Mesenteric fat pad (tissue), 1 donor: ENCODE measurements around the gene MYMX. TPM values are rescaled to one million over a fixed set of nuclear protein-coding genes. Genes with fewer than 3 reads are reported as not detected.
A peak's percentile ranks its signal among the peaks of the same experiment; 100 is the strongest.
"Not testable (repeated sequence)": the region's sequence is repeated elsewhere in the genome, so short reads cannot be mapped to it uniquely, and the experiment has no call there.

Source experiments
- DNase-seq: peaks from one replicate; pipeline ENCODE4 v3.0.0-alpha.2; 2020; ENCODE audit warnings: low spot score
- total RNA-seq: library from RNA; stranded (reverse); fragmentation: NEBNext Ultra II Directional; extraction: Animal tissue kit (Norgen Biotek cat#: 25700); gene quantifications from one replicate; pipeline ENCODE4 v1.2.1, GENCODE V29; 2021
- donor health status: DM: yes; HTN: yes; CAD: no.

MYMX gene
- total RNA-seq, 1 donor from 2014 or later = 11.6 TPM

- no peak for DNase-seq
Measured at GRCh38 chr6:44230034-44230675, 13.4 kb downstream of the MYMX start.

GRCh38 chr6:44231426-44231825 is 14.7 kb downstream of the MYMX start:
- DNase-seq = not testable (repeated sequence)

GRCh38 chr6:44232676-44233566 is 16.2 kb downstream of the MYMX start:
- DNase-seq = no peak

- DNase-seq = no peak
Measured at GRCh38 chr6:44233567-44234100, 16.9 kb downstream of the MYMX start.

GRCh38 chr6:44234101-44235025 is 17.6 kb downstream of the MYMX start:
- no peak for DNase-seq

DNA sequence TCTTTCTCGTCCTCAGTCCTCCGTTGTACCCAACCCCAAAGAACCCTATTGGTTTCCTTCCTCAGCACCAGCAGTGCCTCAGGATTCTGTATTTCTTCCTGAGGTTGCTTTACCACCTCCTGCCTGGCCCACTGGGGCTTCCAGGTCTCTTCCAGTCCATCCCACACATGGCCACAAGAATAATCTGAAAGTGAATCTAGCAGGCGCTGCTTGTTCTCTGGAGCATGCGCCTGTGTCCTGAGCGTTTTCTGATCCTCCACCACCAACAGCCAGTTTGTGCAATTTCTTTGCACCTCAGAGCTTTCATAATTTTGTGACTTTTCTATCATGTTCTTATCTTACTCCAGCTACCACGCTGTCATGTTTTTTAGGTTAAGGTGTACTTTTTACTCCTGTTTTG is 18.5 kb downstream of the MYMX start:
- DNase-seq = no peak

GRCh38 chr6:44235891-44236516 is 19.3 kb downstream of the MYMX start:
- no peak for DNase-seq

DNA sequence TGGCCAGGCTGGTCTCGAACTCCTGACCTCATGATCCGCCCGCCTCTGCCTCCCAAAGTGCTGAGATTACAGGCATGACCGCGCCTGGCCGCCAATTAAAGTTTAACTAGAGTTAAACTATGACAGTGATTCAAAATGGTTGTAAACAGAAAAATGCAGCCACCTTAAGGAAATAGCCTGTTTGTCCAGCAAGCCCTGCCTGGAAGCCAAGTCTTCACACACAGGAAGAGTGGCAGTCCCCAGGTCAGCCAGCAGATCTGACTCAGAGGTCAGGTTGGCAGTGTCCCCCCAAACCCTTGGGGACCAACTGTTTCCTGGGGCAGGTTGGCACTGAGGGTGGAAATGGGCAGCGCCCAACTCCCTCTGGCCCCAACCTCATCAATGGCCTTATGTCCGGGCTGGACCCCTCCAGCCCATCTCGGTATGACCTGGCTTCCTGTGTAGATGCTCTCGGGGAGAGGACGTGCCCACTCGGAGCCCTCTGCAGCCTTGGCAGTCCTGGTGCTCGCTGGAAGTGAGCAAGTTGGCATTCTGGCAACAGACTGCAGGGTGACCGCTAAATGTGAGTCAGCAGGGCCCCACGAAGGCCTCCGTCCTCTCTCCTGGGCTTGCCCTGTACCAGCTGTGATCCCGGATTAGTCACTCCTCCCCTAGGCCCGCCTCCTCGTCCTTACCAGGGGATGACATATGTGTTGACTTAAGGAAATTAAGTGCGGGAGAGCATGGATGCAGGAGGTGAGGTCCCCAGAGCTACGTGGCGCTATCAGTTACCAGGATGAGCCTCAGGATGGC is 20.5 kb downstream of the MYMX start:
- peak; percentile 95 for DNase-seq

DNA sequence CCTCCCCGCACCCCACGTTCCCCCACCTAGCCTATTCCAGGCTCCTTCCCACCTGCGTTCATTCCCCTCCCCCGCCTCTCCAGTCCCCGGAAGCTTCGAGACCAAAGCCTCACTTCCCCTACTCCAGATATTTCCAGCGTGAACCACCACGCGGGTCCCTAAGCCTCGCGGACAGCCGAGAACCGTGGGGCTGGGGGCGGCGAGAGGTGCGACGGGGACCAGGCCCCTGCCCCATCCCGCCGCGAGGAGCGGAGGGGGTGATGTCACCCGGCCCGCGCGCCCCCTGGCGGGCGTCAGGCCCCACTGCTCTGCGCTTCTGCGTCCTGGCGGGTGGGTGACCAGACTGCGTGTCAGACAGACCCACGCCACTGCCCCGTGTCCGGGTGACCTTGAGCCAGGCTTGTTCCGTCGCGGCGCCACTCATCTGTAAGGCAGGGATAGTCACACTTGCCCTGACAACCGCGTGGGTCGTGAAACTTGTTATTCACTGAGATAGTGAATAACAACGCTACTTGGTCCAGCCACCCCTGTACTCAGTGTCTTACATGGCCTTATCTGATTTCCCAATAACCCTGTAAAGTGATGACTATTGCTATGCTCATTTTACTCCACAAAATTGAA is 21.2 kb downstream of the MYMX start:
- peak; percentile 95 for DNase-seq

- no peak for DNase-seq
Measured at GRCh38 chr6:44238687-44239350, 22.1 kb downstream of the MYMX start.

- no peak for DNase-seq
Measured at GRCh38 chr6:44243345-44243744, 26.6 kb downstream of the MYMX start.

GRCh38 chr6:44245391-44245911 is 28.7 kb downstream of the MYMX start:
- DNase-seq = no peak

DNA sequence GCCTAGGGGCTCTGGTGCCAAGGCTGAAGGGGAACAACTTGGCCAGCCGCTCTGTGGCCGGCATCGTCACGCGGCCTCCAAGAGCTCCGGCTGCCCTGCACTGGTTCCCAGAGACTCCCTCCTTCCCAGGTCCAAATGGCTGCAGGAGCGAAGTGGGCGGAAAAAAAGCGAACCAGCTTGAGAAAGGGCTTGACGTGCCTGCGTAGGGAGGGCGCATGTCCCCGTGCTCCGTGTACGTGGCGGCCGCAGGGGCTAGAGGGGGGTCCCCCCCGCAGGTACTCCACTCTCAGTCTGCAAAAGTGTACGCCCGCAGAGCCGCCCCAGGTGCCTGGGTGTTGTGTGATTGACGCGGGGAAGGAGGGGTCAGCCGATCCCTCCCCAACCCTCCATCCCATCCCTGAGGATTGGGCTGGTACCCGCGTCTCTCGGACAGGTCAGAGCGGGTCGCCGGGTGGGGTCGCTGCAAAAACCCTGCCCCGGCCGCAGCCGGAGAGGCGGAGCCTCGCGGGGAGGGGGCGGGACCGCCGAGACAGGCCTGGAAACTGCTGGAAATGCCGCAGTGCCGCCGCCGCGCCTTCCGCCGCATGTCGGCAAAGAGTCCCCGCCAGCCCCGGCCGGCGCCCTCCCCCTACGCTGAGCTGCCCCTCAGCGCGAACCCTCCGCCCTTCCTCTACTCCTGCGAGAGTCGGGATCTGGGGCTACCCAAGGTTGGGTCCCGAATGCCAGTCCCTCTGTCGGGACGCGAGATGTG is 29.4 kb downstream of the MYMX start:
- DNase-seq = peak; percentile 97

- peak; percentile 95 for DNase-seq
Measured at GRCh38 chr6:44246663-44247337, 30.1 kb downstream of the MYMX start, which contains the start of gene HSP90AB1. HSP90AB1 (plus strand) TSS chr6:44247101; CDS start chr6:44248630, 1,529 bp downstream.

GRCh38 chr6:44247338-44248302 is 30.9 kb downstream of the MYMX start:
- DNase-seq = peak; percentile 94

- no peak for DNase-seq
Measured at GRCh38 chr6:44248579-44248978, 31.9 kb downstream of the MYMX start.
